DND-41 (cell line): ENCODE data around the gene LIPT2.

Experiments
- CTCF ChIP-seq: IDR thresholded peaks from 2 replicates; pipeline ENCODE4 v1.5.1; 2012; ENCODE audit warnings: borderline replicate concordance, low read length, moderate library complexity, mild to moderate bottlenecking; ENCODE audit not compliant: poor library complexity, severe bottlenecking; ENCODE audit errors: extremely low read depth
- EZH2 ChIP-seq: IDR thresholded peaks from 3 replicates; pipeline ENCODE4 v1.6.1; 2012; ENCODE audit warnings: borderline replicate concordance, low read depth, mild to moderate bottlenecking, moderate library complexity, low read length, inconsistent platforms; ENCODE audit not compliant: severe bottlenecking

- TF ChIP-seq CTCF (no peak), EZH2 (no peak)
Measured at GRCh38 chr11:74524501-74524900, 31.0 kb upstream of the LIPT2 start.
